Smooth muscle cell (in vitro differentiated cells): Measurements from ENCODE around the gene WIPF2. TPM values are rescaled to one million over a fixed set of nuclear protein-coding genes. Genes with fewer than 3 reads are reported as not detected.

ENCODE experiments used
- DNase-seq: peaks from one replicate; lab custom pipeline; 2025; ENCODE audit not compliant: unreplicated experiment; lab: John Stamatoyannopoulos, UW
- H2AFZ ChIP-seq: fragments of 200-600 bp; sonication (generic); 2 replicates; pipeline ENCODE4 v1.6.0; 2016; ENCODE audit warnings: antibody characterized with exemption, low read depth, mild to moderate bottlenecking
- H3F3A ChIP-seq: fragments of 200-600 bp; sonication (generic); 2 replicates; pipeline ENCODE4 v1.6.0; 2017; ENCODE audit warnings: antibody characterized with exemption, low read depth
- H3K27ac ChIP-seq: fragments of 200-600 bp; sonication (generic); 2 replicates; pipeline ENCODE4 v1.5.1; 2016; ENCODE audit warnings: low read depth, mild to moderate bottlenecking
- H3K27me3 ChIP-seq: fragments of 200-600 bp; sonication (generic); 2 replicates; pipeline ENCODE4 v1.6.1; 2016; ENCODE audit warnings: low read depth, mild to moderate bottlenecking
- H3K36me3 ChIP-seq: fragments of 200-600 bp; sonication (generic); 2 replicates; pipeline ENCODE4 v1.5.1; 2016; ENCODE audit warnings: low read depth
- H3K4me1 ChIP-seq: fragments of 200-600 bp; sonication (generic); 2 replicates; pipeline ENCODE4 v1.5.1; 2016; ENCODE audit warnings: low read depth
- H3K4me2 ChIP-seq: fragments of 200-600 bp; sonication (generic); 2 replicates; pipeline ENCODE4 v1.6.0; 2016; ENCODE audit warnings: mild to moderate bottlenecking
- H3K4me3 ChIP-seq: fragments of 200-600 bp; sonication (generic); 2 replicates; pipeline ENCODE4 v1.5.1; 2016; ENCODE audit warnings: mild to moderate bottlenecking
- H3K79me2 ChIP-seq: fragments of 200-600 bp; sonication (generic); 2 replicates; pipeline ENCODE4 v1.6.0; 2016; ENCODE audit warnings: low read depth, mild to moderate bottlenecking
- H3K9ac ChIP-seq: fragments of 200-600 bp; sonication (generic); 2 replicates; pipeline ENCODE4 v1.6.0; 2016; ENCODE audit warnings: low read depth
- H3K9me3 ChIP-seq: fragments of 200-600 bp; sonication (generic); replicated peaks from 2 replicates; pipeline ENCODE4 v1.5.1; 2016; ENCODE audit warnings: low read depth
- H4K20me1 ChIP-seq: fragments of 200-600 bp; sonication (generic); 2 replicates; pipeline ENCODE4 v1.6.0; 2016; ENCODE audit warnings: low read depth
- WGBS: methylation state at CpG from one replicate; pipeline ENCODE4 v1.1.7; 2016; ENCODE audit warnings: low lambda C conversion rate; 5-methylcytosine and 5-hydroxymethylcytosine counted together
- polyA plus RNA-seq: library from polyadenylated mRNA; unstranded; fragments of >200 nt; fragmentation: Nextera tagmentation; extraction: Ambion mirVana; gene quantifications from 2 replicates; pipeline ENCODE4 v1.2.1, GENCODE V29; 2016
- total RNA-seq: library from RNA; depleted of rRNA; stranded (reverse); fragments of >200 nt; gene quantifications from 2 replicates; pipeline ENCODE4 v1.2.3, GENCODE V29; 2014
- TF ChIP-seq, protein P1 (sequence below): fragments of 200-600 bp; sonication (generic); IDR thresholded peaks from 2 replicates; pipeline ENCODE4 v1.5.1; 2017; ENCODE audit warnings: borderline replicate concordance, mild to moderate bottlenecking, antibody characterized with exemption; ENCODE audit not compliant: insufficient read depth, poor library complexity, severe bottlenecking

The WIPF2 gene
- total and polyA plus RNA-seq, 2 experiments from 2014 or later = 6.7 to 13.9 TPM

- Histone ChIP-seq H3F3A (no peaks in the 10 kb centered on the region), H3K4me3 (no peak overlapping the region), H3K27ac (peak overlapping the region; percentile 96), H3K79me2 (peaks cover 91% of the 10 kb centered on the region), H3K9me3 (no peaks in the 10 kb centered on the region), H3K4me2 (peak overlapping the region; percentile 48), H3K36me3 (no peaks in the 10 kb centered on the region), H2AFZ (no peak overlapping the region), H3K9ac (peak overlapping the region; percentile 95), H3K27me3 (no peaks in the 10 kb centered on the region), H3K4me1 (peaks cover 7% of the 10 kb centered on the region), H4K20me1 (peaks cover 91% of the 10 kb centered on the region)
- no peak for DNase-seq
- WGBS = 76% methylated on average over 10 of the region's 10 CpGs
- TF ChIP-seq, protein P1, sequence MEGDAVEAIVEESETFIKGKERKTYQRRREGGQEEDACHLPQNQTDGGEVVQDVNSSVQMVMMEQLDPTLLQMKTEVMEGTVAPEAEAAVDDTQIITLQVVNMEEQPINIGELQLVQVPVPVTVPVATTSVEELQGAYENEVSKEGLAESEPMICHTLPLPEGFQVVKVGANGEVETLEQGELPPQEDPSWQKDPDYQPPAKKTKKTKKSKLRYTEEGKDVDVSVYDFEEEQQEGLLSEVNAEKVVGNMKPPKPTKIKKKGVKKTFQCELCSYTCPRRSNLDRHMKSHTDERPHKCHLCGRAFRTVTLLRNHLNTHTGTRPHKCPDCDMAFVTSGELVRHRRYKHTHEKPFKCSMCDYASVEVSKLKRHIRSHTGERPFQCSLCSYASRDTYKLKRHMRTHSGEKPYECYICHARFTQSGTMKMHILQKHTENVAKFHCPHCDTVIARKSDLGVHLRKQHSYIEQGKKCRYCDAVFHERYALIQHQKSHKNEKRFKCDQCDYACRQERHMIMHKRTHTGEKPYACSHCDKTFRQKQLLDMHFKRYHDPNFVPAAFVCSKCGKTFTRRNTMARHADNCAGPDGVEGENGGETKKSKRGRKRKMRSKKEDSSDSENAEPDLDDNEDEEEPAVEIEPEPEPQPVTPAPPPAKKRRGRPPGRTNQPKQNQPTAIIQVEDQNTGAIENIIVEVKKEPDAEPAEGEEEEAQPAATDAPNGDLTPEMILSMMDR = no peak
These were observed 104.6 kb downstream of the WIPF2 start for GRCh38 chr17:40323391-40324381.

DNA sequence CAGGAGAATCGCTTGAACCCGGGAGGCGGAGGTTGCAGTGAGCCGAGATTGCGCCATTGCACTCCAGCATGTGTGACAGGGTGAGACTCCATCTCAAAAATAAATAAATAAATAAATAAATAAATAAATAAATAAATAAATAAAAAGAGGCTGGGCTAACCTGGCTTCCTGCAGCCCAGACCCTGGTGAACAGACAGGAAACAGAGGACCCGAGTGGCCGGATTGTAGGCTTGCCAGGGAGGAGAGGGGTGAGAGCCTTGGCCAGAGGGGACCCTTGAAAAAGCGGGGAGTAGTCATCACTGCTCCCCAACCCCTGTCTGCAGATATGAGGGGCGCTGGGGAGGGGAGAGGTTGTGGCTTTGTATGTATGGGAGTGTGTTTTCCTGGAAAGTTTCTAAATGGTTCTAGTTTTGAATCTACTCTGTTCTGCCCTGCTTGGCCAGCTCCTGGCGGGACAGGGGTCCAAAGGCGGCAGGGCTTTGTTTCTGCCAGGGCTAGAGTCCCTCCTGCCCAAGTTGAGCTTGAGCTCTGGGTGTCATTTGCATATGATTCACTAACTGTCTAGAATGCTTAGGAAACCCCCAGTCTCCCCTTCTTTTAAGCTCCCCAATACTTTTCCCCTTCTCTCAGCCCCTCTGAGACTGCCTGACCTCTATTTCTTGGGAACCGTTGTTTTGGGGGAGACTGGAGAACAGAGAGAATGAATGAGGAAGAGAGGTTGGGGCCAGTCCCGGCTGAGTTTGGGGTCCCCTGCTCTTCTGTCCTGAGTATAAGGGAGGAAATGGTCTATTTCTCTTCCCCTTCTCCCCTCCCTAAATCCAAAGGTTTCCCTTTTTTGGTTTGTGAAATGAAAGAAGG lies 106.3 kb downstream of the WIPF2 start:
- TF ChIP-seq, protein P1 = no peak
- peaks cover 91% of the 10 kb centered on the region for H4K20me1 ChIP-seq
- H3K36me3 ChIP-seq = no peaks in the 10 kb centered on the region
- H3K27me3 ChIP-seq = no peaks in the 10 kb centered on the region
- H3F3A ChIP-seq = no peaks in the 10 kb centered on the region
- H3K9me3 ChIP-seq = no peaks in the 10 kb centered on the region
- H3K4me1 ChIP-seq = no peaks in the 10 kb centered on the region
- no peak overlapping the region for H2AFZ ChIP-seq
- WGBS = 93% methylated on average over 13 of the region's 13 CpGs
- H3K4me3 ChIP-seq = no peak overlapping the region
- H3K9ac ChIP-seq = no peak overlapping the region
- H3K79me2 ChIP-seq = peaks cover 88% of the 10 kb centered on the region
- H3K4me2 ChIP-seq = no peak overlapping the region
- no peak for DNase-seq
- H3K27ac ChIP-seq = no peak overlapping the region

- Histone ChIP-seq H2AFZ (no peak overlapping the region), H3K9ac (no peak overlapping the region), H3K4me2 (no peak overlapping the region), H4K20me1 (peaks cover 93% of the 10 kb centered on the region), H3K27me3 (no peaks in the 10 kb centered on the region), H3K4me3 (no peak overlapping the region), H3K36me3 (no peaks in the 10 kb centered on the region), H3K4me1 (no peaks in the 10 kb centered on the region), H3F3A (no peaks in the 10 kb centered on the region), H3K9me3 (no peaks in the 10 kb centered on the region), H3K27ac (no peak overlapping the region), H3K79me2 (peaks cover 85% of the 10 kb centered on the region)
- no peak for DNase-seq
- TF ChIP-seq, protein P1 = no peak
- 82% methylated on average over 17 of the region's 17 CpGs for WGBS
These were observed 107.1 kb downstream of the WIPF2 start for GRCh38 chr17:40326014-40326831.
